ENCODE data around the gene NCOA7. TPM values are rescaled to one million over a fixed set of nuclear protein-coding genes. Genes with fewer than 3 reads are reported as not detected.

NCOA7 gene
- total and polyA plus RNA-seq, 4 donors, result 8.6 to 40.9 (median 17.6) TPM

- WGBS, result 95% methylated on average over 6 of the region's 6 CpGs
- H3K4me3 ChIP-seq (ENCODE audit: low read depth in 1 of 3, low read length in 3 of 3), result no peak overlapping the region
- no peak for DNase-seq (ENCODE audit: low spot score)
- peaks cover 0 to 3% (median 0%) of the 10 kb centered on the region in 4 donors for H3K4me1 ChIP-seq (ENCODE audit: control insufficient read depth in 4 of 4, insufficient read depth in 4 of 4, low read length in 3 of 4)
- H3K9me3 ChIP-seq (ENCODE audit: control insufficient read depth in 4 of 4, low read length in 3 of 4), result no peaks in the 10 kb centered on the region
- no peak overlapping the region for H3K27ac ChIP-seq (ENCODE audit: low read depth in 1 of 2, low read length in 2 of 2)
- H3K9ac ChIP-seq (ENCODE audit: low read depth in 1 of 2, low read length in 2 of 2), result no peak overlapping the region
- no peaks in the 10 kb centered on the region for H3K36me3 ChIP-seq (ENCODE audit: control insufficient read depth in 4 of 4, insufficient read depth in 3 of 4, low read depth in 1 of 4, low read length in 3 of 4)
- TF ChIP-seq ATF3 (IDR thresholded peaks at IDR 0.05) (no peak), MAX (IDR thresholded peaks at IDR 0.05) (no peak), HNF4A (conservative IDR thresholded peaks at IDR 0.05) (no peak), RAD21 (IDR thresholded peaks at IDR 0.05) (no peak), FOXA2 (IDR thresholded peaks at IDR 0.05) (no peak), ZBTB33 (IDR thresholded peaks at IDR 0.05) (no peak), NR2F2 (IDR thresholded peaks at IDR 0.05) (no peak), RXRA (IDR thresholded peaks at IDR 0.05) (no peak), SP1 (IDR thresholded peaks at IDR 0.05) (no peak), JUND (IDR thresholded peaks at IDR 0.05) (no peak), EGR1 (IDR thresholded peaks at IDR 0.05; ENCODE audit: low read depth in 2 of 2) (no peak), CTCF (IDR thresholded peaks at IDR 0.05; ENCODE audit: low read depth, low read length, missing input control) (no peak), TAF1 (conservative IDR thresholded peaks at IDR 0.05) (no peak), YY1 (IDR thresholded peaks at IDR 0.05) (no peak), FOXA1 (IDR thresholded peaks at IDR 0.05) (no peak), GABPA (IDR thresholded peaks at IDR 0.05 in 1 of 2, conservative IDR thresholded peaks at IDR 0.05 in 1 of 2) (no peak)
- no peaks in the 10 kb centered on the region for H3K27me3 ChIP-seq (ENCODE audit: control insufficient read depth in 4 of 4, insufficient read depth in 4 of 4, low read length in 3 of 4)
Measured at GRCh38 chr6:125855783-125856182, 65.0 kb downstream of the NCOA7 start.

DNA sequence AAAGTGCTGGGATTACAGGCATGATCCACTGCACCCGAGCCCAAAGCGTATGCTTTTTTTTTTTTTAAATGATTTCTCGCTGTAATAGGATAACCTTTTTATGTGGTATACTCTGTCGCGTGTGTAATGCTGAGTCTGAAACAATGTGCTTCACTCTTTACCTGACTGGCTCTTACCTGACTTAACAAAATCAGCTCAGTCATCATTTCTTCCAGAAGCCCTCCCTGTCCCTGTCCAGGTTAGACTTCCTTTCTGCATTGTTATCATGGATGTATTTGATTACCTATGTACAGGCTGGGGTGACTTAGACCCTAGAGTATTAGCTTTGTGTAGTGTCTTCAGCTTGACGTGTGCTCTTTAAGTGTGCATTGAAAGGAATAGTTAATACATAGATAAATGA is 67.1 kb downstream of the NCOA7 start:
- no peak for DNase-seq (ENCODE audit: low spot score)
- H3K9me3 ChIP-seq (ENCODE audit: control insufficient read depth in 4 of 4, low read length in 3 of 4), result no peaks in the 10 kb centered on the region
- no peak overlapping the region for H3K9ac ChIP-seq (ENCODE audit: low read depth in 1 of 2, low read length in 2 of 2)
- peaks cover 0 to 3% (median 0%) of the 10 kb centered on the region in 4 donors for H3K4me1 ChIP-seq (ENCODE audit: control insufficient read depth in 4 of 4, insufficient read depth in 4 of 4, low read length in 3 of 4)
- TF ChIP-seq GABPA (IDR thresholded peaks at IDR 0.05 in 1 of 2, conservative IDR thresholded peaks at IDR 0.05 in 1 of 2), result no peak
- TF ChIP-seq ATF3 (IDR thresholded peaks at IDR 0.05), result no peak
- no peak for TF ChIP-seq NR2F2 (IDR thresholded peaks at IDR 0.05)
- TF ChIP-seq EGR1 (IDR thresholded peaks at IDR 0.05; ENCODE audit: low read depth in 2 of 2), result no peak
- TF ChIP-seq HNF4G (IDR thresholded peaks at IDR 0.05), result no peak
- no peak for TF ChIP-seq SP1 (IDR thresholded peaks at IDR 0.05)
- TF ChIP-seq HNF4A (conservative IDR thresholded peaks at IDR 0.05), result no peak
- TF ChIP-seq CTCF (IDR thresholded peaks at IDR 0.05; ENCODE audit: low read depth, low read length, missing input control), result no peak
- no peak overlapping the region for H3K4me3 ChIP-seq (ENCODE audit: low read depth in 1 of 3, low read length in 3 of 3)
- 94% methylated on average over 6 of the region's 6 CpGs for WGBS
- H3K27ac ChIP-seq (ENCODE audit: low read depth in 1 of 2, low read length in 2 of 2), result no peak overlapping the region
- no peaks in the 10 kb centered on the region for H3K27me3 ChIP-seq (ENCODE audit: control insufficient read depth in 4 of 4, insufficient read depth in 4 of 4, low read length in 3 of 4)
- no peaks in the 10 kb centered on the region for H3K36me3 ChIP-seq (ENCODE audit: control insufficient read depth in 4 of 4, insufficient read depth in 3 of 4, low read depth in 1 of 4, low read length in 3 of 4)

Measured in liver (tissue), 9 donors.